Subcutaneous adipose tissue (tissue), 4 donors: ENCODE results near the gene FGF14. TPM values are rescaled to one million over a fixed set of nuclear protein-coding genes. Genes with fewer than 3 reads are reported as not detected.

Source experiments
- CTCF ChIP-seq: fragments of 450-650 bp; IDR thresholded peaks from one replicate; pipeline ENCODE4 v1.5.1; 2016; ENCODE audit warnings: low read depth, mild to moderate bottlenecking, control low read depth, antibody characterized with exemption, moderate library complexity
- total RNA-seq, 4 donors: library from RNA; depleted of rRNA; stranded (reverse); fragments of >200 nt; gene quantifications; one replicate each; pipeline ENCODE4 v1.1.0, GENCODE V29; 2016

Gene FGF14
- total RNA-seq, 4 donors from 2014 or later, result 0.17 to 3.6 (median 0.93) TPM

- TF ChIP-seq CTCF, result no peak
Observed at GRCh38 chr13:102346769-102347168, 55.1 kb downstream of the FGF14 start.

DNA sequence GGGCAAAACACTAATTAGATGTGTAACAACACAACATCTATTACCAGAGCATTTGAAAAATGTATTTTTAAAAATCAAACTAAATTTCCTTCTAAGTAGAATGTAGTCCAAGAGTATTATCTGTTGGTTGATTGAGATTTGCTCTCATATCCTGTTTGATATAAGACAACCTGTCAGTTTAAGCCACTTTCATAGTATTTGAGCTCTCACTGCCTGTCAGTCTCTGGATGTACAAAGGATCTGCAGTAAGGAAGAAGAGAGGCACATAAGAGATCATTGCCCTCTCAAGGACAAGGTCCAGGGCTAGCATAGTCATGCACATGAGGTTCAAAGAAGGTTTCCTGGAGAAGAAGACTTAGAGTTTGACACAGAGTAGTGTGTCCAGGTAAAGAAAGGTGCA, 57.4 kb downstream of the FGF14 start:
- no peak for TF ChIP-seq CTCF

DNA sequence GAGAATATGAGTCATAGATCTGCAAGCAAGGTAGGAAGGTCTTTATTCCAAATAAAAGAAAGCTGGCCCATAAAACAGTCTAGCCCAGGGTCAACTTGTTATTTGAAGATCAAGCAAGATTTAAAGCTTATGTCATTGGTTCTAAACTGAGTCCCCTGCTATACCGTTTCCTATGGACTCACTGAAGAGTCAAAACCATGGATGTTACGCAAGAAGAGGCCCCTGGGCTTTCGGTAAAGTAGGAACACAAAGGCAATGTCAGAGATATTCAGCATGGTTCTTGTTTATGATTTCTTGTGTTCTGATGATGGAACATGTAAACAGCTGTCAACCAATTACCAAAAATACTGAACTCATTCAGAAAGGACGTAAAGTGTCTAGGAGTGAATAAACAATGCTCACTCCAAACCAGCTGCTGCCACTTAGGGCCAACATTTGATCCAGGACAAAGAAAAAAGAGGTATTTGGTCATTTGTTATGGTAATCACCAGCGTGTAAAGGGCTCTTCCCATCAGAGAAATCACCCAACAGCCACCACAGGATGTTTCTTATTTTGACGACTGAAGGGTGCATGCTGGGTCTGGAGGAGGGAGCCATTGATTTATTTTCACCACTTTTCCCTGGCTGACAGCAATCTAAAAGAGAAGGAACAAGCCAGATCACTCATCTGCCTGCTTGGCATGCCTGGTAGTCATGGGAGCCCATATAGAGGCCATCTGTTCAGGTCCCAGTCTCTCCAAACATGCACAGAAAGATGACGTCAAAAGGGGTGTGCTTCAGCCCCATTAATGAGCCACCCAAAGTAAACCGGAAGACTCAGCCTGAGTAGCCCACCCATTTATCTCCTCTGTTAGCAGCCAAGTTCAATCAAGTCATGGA, 68.3 kb downstream of the FGF14 start:
- TF ChIP-seq CTCF, result no peak

- no peak for TF ChIP-seq CTCF
Observed at GRCh38 chr13:102328909-102329308, 72.9 kb downstream of the FGF14 start.

GRCh38 chr13:102327119-102327617, 74.7 kb downstream of the FGF14 start:
- TF ChIP-seq CTCF, result no peak

GRCh38 chr13:102326381-102327118, 75.3 kb downstream of the FGF14 start:
- TF ChIP-seq CTCF, result no peak

DNA sequence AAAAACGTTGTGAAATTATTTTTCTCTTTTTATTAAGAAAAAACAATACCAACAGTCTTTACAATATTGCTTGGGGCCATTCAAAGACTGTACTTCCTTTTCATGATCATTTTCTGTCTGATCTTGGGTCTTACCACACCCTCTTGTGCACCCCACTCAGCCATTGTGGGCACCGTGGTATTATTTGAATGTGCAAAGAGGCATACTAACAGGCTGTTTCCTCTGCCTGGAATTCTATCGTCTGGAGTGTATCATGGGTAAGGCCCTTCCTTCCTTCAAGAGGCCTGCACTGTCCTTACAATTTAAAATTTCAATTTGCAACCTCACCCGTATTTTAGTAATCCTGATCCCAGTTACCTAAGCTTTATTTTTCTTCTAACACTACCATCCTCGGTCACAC, 76.5 kb downstream of the FGF14 start:
- TF ChIP-seq CTCF, result no peak
